ENCODE data around the gene AMACR.

DNA sequence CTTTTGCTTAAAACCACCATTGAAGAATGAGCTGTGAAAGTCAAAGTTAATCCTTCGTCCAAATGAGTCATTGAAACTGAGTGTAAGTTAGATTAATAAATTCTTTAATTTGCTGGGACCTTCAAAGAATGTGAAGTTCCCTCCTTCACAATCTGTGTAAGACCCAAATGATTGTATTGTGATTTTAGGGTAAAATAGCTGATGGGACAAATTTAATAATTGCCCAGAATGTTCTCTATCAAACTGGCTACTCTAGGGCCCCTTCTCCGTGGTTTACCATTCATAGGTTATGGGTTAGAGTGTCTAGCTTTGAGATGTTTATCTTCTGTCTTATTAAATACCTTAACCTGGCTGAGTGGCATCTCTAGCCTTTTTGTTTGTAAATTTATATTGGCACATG lies 23.3 kb upstream of the AMACR start:
- TF ChIP-seq POLR2A (IDR thresholded peaks at IDR 0.05; ENCODE audit: extremely low read depth, insufficient read length) = no peak
- TF ChIP-seq, protein P1, sequence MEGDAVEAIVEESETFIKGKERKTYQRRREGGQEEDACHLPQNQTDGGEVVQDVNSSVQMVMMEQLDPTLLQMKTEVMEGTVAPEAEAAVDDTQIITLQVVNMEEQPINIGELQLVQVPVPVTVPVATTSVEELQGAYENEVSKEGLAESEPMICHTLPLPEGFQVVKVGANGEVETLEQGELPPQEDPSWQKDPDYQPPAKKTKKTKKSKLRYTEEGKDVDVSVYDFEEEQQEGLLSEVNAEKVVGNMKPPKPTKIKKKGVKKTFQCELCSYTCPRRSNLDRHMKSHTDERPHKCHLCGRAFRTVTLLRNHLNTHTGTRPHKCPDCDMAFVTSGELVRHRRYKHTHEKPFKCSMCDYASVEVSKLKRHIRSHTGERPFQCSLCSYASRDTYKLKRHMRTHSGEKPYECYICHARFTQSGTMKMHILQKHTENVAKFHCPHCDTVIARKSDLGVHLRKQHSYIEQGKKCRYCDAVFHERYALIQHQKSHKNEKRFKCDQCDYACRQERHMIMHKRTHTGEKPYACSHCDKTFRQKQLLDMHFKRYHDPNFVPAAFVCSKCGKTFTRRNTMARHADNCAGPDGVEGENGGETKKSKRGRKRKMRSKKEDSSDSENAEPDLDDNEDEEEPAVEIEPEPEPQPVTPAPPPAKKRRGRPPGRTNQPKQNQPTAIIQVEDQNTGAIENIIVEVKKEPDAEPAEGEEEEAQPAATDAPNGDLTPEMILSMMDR (IDR thresholded peaks at IDR 0.05; ENCODE audit: low read depth, low read length) = no peak

Data from NB4 (cell line).